Uterus (tissue), 4 donors: ENCODE results near the gene IGF2. TPM values are rescaled to one million over a fixed set of nuclear protein-coding genes. Genes with fewer than 3 reads are reported as not detected.

Source experiments
- DNase-seq, 2 donors: peaks; one replicate each; pipeline ENCODE4 v3.0.0-alpha.2; 2019 to 2020
- H3K27ac ChIP-seq, 2 donors: fragments of 200-600 bp; sonication (generic); 1 replicate in 1 of 2; 2 replicates in 1 of 2; pipeline ENCODE4 v1.5.1; 2016 to 2018
- H3K27me3 ChIP-seq, 2 donors: fragments of 200-600 bp; sonication (generic); one replicate each; pipeline ENCODE4 v1.5.1; 2018 to 2019; ENCODE audit warnings: control low read depth in 1 of 2
- H3K36me3 ChIP-seq, 2 donors: fragments of 200-600 bp; sonication (generic); one replicate each; pipeline ENCODE4 v1.5.1; 2019; ENCODE audit warnings: control low read depth in 1 of 2
- H3K4me1 ChIP-seq, 2 donors: fragments of 200-600 bp; sonication (generic); one replicate each; pipeline ENCODE4 v1.5.1; 2018 to 2019; ENCODE audit warnings: control low read depth in 1 of 2
- H3K4me3 ChIP-seq, 2 donors: fragments of 200-600 bp; sonication (generic); 1 replicate in 1 of 2; 2 replicates in 1 of 2; pipeline ENCODE4 v1.5.1; 2018 to 2019; ENCODE audit warnings: mild to moderate bottlenecking in 1 of 2
- H3K9me3 ChIP-seq, 2 donors: fragments of 200-600 bp; sonication (generic); one replicate each; pipeline ENCODE4 v1.5.1; 2019; ENCODE audit warnings: control low read depth in 1 of 2
- POLR2A ChIP-seq, 2 donors: fragments of 450-650 bp; IDR thresholded peaks; one replicate each; pipeline ENCODE4 v1.6.1; 2016; ENCODE audit warnings: antibody characterized with exemption in 2 of 2, mild to moderate bottlenecking in 1 of 2, moderate library complexity in 1 of 2
- intact Hi-C: fragments of 100-400 bp; cut with DNase I; formaldehyde crosslinking; loops from one replicate; pipeline ENCODE4 v1.15.1; 2023; ENCODE audit warnings: low total_unique reads
- total RNA-seq, 4 donors: library from RNA; depleted of rRNA in 3 of 4; stranded (reverse); fragments of >200 nt in 3 of 4; gene quantifications; one replicate each; pipeline versions ENCODE4 v1.1.0 to v1.2.4, GENCODE V29; 2014 to 2023
- TF ChIP-seq, protein P1 (sequence below), 4 experiments: fragments of 200-600 bp in 2 of 4; fragments of 450-650 bp in 2 of 4; sonication (generic) in 2 of 4; IDR thresholded peaks; one replicate each; pipeline ENCODE4 v1.5.1; 2016 to 2019; ENCODE audit warnings: antibody characterized with exemption in 4 of 4, mild to moderate bottlenecking in 2 of 4, moderate library complexity in 1 of 4
- donor health status: DM: yes; HTN: yes; CAD: no.

The IGF2 gene
- total RNA-seq, 4 donors from 2014 or later: 54.1 to 347 (median 188) TPM

DNA sequence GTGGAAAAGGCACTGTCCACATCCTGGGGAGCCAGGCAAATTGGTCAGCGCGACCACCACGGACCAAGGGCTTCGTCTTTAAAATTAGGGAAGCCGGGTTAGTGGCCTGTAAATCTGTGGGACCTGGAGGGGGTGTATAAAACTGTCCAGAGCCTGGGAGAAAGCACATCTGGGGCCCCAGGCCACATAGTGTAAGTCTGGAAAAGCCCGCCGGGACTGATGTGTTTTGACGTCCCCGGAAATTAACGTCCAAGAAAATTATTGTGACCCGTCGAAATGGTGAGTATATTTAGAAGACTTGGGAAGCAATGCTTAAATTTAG, 4.2 kb upstream of the IGF2 start:
- DNase-seq: no peak
- Histone ChIP-seq H3K4me1 (peaks cover 0 to 11% of the 10 kb centered on the region in 2 donors), H3K27ac (no peak overlapping the region), H3K4me3 (no peak overlapping the region), H3K9me3 (no peaks in the 10 kb centered on the region), H3K36me3 (no peaks in the 10 kb centered on the region), H3K27me3 (peaks cover 15 to 47% of the 10 kb centered on the region in 2 donors)
- TF ChIP-seq, protein P1, sequence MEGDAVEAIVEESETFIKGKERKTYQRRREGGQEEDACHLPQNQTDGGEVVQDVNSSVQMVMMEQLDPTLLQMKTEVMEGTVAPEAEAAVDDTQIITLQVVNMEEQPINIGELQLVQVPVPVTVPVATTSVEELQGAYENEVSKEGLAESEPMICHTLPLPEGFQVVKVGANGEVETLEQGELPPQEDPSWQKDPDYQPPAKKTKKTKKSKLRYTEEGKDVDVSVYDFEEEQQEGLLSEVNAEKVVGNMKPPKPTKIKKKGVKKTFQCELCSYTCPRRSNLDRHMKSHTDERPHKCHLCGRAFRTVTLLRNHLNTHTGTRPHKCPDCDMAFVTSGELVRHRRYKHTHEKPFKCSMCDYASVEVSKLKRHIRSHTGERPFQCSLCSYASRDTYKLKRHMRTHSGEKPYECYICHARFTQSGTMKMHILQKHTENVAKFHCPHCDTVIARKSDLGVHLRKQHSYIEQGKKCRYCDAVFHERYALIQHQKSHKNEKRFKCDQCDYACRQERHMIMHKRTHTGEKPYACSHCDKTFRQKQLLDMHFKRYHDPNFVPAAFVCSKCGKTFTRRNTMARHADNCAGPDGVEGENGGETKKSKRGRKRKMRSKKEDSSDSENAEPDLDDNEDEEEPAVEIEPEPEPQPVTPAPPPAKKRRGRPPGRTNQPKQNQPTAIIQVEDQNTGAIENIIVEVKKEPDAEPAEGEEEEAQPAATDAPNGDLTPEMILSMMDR (IDR thresholded peaks at IDR 0.05): no peak
- no peak for TF ChIP-seq POLR2A (IDR thresholded peaks at IDR 0.05)
- intact Hi-C loops: no loop called here

DNA sequence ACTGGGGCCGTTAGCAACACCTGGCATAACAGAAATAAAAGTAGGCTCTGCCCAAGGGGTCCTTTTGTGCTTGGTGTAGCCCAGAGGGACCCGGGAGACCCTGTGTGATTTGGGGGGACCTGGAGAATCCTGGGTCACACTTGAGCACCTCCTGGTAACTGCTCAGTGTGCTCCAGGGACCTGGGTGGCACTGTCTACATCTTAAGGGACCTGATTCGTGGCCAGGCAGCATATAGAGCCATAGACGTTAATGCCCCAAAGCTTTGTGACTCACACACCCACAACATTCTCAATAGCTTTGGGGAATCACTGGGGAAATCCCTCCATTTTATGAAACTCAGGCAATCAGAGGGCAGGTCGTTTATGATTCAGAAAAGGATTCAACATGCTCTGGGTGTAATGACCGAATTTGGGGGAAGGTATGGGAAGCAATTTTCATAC, 3.6 kb upstream of the IGF2 start:
- Histone ChIP-seq H3K27ac (no peak overlapping the region), H3K36me3 (no peaks in the 10 kb centered on the region), H3K4me3 (no peak overlapping the region), H3K27me3 (peaks cover 15 to 48% of the 10 kb centered on the region in 2 donors), H3K9me3 (no peaks in the 10 kb centered on the region), H3K4me1 (peaks cover 0 to 15% of the 10 kb centered on the region in 2 donors)
- no peak for TF ChIP-seq POLR2A (IDR thresholded peaks at IDR 0.05)
- TF ChIP-seq, protein P1 (IDR thresholded peaks at IDR 0.05): no peak
- intact Hi-C loops: no loop called here
- no peak for DNase-seq

DNA sequence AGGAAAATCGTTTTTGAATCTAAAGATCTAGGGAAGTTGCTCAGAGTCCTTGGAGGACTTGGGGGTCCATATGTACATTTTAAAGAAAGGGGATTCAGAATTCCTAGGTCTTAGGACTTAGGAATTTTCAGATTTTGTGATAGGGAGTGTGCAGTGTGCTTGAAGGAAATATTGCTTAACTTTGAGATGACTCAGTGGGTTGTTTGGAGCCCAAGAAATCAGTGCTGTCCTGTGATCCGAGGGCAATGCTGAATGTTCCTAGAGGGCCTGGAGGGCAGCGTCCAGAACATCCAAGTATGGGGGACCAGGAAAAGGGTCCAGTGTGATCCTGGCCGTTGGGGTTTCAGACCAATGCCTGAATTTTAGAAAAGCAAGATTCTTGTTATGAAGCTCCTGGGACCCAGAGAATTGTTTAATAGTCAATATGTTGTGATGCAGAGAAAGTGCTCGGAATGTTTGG, 3.1 kb upstream of the IGF2 start:
- peaks cover 0 to 19% of the 10 kb centered on the region in 2 donors for H3K4me1 ChIP-seq
- DNase-seq: no peak
- H3K27me3 ChIP-seq: peaks cover 15 to 49% of the 10 kb centered on the region in 2 donors
- intact Hi-C loops: no loop called here
- TF ChIP-seq POLR2A (IDR thresholded peaks at IDR 0.05): no peak
- TF ChIP-seq, protein P1 (IDR thresholded peaks at IDR 0.05): no peak
- no peak overlapping the region for H3K27ac ChIP-seq
- no peaks in the 10 kb centered on the region for H3K36me3 ChIP-seq
- no peaks in the 10 kb centered on the region for H3K9me3 ChIP-seq
- no peak overlapping the region for H3K4me3 ChIP-seq

DNA sequence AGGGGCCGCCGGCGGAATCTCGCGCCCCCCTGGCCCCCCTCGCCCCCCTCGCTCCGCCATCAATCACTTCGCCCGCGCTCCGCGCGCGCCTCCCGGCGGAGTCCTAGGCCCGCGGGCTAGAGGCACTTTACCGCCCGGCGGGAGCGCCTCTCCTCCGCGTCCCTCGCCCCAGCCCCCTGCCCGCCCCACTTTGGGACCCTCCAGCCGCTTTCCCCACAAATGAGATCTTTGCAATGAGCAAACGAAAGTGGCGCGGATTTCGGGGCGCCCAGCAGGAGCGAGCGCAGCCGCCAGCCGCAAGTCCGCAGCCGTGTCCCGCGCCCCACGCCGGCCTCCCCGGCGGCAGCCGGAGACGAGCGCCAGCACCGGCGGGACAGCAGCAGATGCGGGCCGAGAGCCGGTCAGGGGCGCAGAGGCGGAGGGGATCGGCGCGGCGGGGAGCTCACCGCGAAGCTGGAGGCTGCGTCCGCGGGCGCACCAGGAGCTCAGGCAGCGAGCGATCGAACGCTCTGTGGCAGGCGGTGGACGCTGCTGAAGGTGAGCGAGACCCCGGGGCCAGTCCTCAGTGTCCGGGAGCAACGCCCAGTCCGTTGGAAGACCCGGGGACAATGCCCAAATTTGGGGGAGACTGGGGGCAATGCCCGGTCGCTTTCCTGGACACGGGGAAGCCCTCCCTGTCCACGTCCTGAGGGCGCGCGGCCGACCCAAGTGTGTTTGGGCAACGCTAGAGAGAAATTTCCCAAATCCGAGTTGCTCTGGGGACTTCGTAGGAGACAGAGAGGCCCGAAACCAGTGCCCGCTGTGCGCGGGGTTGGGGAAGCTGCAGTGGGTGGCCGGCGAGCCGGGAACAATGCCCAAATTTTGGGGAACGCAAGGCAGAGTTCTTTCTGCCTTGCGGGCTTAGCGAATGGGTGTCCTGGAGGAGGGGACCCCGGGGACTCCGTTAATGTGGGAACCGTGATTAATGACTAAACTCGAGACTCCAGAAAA, 1.5 kb upstream of the IGF2 start:
- Histone ChIP-seq H3K36me3 (no peaks in the 10 kb centered on the region), H3K9me3 (no peaks in the 10 kb centered on the region), H3K4me3 (no peak overlapping the region), H3K4me1 (peaks cover 0 to 20% of the 10 kb centered on the region in 2 donors), H3K27me3 (peaks cover 15 to 44% of the 10 kb centered on the region in 2 donors), H3K27ac (no peak overlapping the region)
- intact Hi-C loops: no loop called here
- TF ChIP-seq, protein P1 (IDR thresholded peaks at IDR 0.05): no peak
- TF ChIP-seq POLR2A (IDR thresholded peaks at IDR 0.05): no peak
- no peak for DNase-seq
